Endothelial cell of umbilical vein (primary cell): ENCODE data around the gene MINDY3. TPM values are rescaled to one million over a fixed set of nuclear protein-coding genes. Genes with fewer than 3 reads are reported as not detected.

Experiments
- BruUV-seq: library from RNA; stranded (reverse); fragments of 400-500 nt; replicated peaks from 2 replicates; lab custom pipeline; 2021; lab: Mats Ljungman, UMichigan
- CTCF ChIA-PET: fragments of 300-600, 350-600 bp; sonication (Branson Sonifier 250); formaldehyde crosslinking; loops from one replicate; lab custom pipeline; 2021; ENCODE audit warnings: antibody characterized with exemption, inconsistent platforms; lab: Charles Lee
- POLR2A ChIA-PET: fragments of 300-600, 350-600 bp; sonication (Branson Sonifier 250); formaldehyde crosslinking; loops from one replicate; lab custom pipeline; 2021; ENCODE audit warnings: antibody characterized with exemption, inconsistent platforms; lab: Charles Lee
- DNase-seq: peaks from one replicate; pipeline ENCODE4 v3.0.0-alpha.2; 2011; ENCODE audit warnings: low read depth, low spot score
- FAIRE-seq: peaks from 2 replicates; lab custom pipeline; 2011; peaks lifted over from hg19 to GRCh38; lab: Jason Lieb, UNC
- H2AFZ ChIP-seq: 2 replicates; pipeline ENCODE4 v1.6.0; 2012; ENCODE audit warnings: low read depth, low read length, control low read depth, inconsistent platforms
- H3K27ac ChIP-seq: 2 replicates; pipeline ENCODE4 v1.5.1; 2011; ENCODE audit warnings: low read depth, mild to moderate bottlenecking, control low read depth, low read length, moderate library complexity; ENCODE audit not compliant: insufficient read depth
- H3K27me3 ChIP-seq, 2 experiments: 2 replicates each; pipeline versions ENCODE4 v1.6.0 to v1.6.1; 2011; ENCODE audit warnings: low read length in 2 of 2, mixed read lengths in 1 of 2; ENCODE audit not compliant: control insufficient read depth in 2 of 2, insufficient read depth in 2 of 2
- H3K36me3 ChIP-seq, 2 experiments: 2 replicates in 1 of 2; 3 replicates in 1 of 2; pipeline ENCODE4 v1.5.1; 2011; ENCODE audit warnings: low read length in 2 of 2, mild to moderate bottlenecking in 1 of 2, moderate library complexity in 1 of 2; ENCODE audit not compliant: control insufficient read depth in 2 of 2, insufficient read depth in 2 of 2; ENCODE audit errors: extremely low read depth in 1 of 2
- H3K4me1 ChIP-seq: 3 replicates; pipeline ENCODE4 v1.5.1; 2011; ENCODE audit warnings: mild to moderate bottlenecking, low read length; ENCODE audit not compliant: control insufficient read depth, insufficient read depth; ENCODE audit errors: extremely low read depth
- H3K4me2 ChIP-seq: 2 replicates; pipeline ENCODE4 v1.6.1; 2011; ENCODE audit warnings: low read length, control low read depth, mixed read lengths; ENCODE audit not compliant: insufficient read depth
- H3K4me3 ChIP-seq, 3 experiments: fragments of 200-600 bp in 1 of 3; sonication (generic), shearing (Covaris generic) in 1 of 3; replicated peaks in 1 of 3; 2 replicates each; pipeline ENCODE4 v1.5.1; 2011 to 2016; ENCODE audit warnings: control low read depth in 3 of 3, low read length in 3 of 3, mild to moderate bottlenecking in 2 of 3, inconsistent platforms in 1 of 3, low read depth in 1 of 3, moderate library complexity in 1 of 3; ENCODE audit not compliant: insufficient read depth in 1 of 3
- H3K79me2 ChIP-seq: 2 replicates; pipeline ENCODE4 v1.6.0; 2012; ENCODE audit warnings: low read length, inconsistent platforms; ENCODE audit not compliant: control insufficient read depth, insufficient read depth
- H3K9ac ChIP-seq: replicated peaks from 2 replicates; pipeline ENCODE3; 2011; ENCODE audit warnings: low read length, control low read depth; ENCODE audit not compliant: insufficient read depth; ENCODE audit errors: extremely low read depth
- H3K9me1 ChIP-seq: replicated peaks from 3 replicates; pipeline ENCODE4 v1.6.0; 2011; ENCODE audit warnings: mild to moderate bottlenecking, low read length; ENCODE audit not compliant: control insufficient read depth, insufficient read depth; ENCODE audit errors: extremely low read depth
- H3K9me3 ChIP-seq: replicated peaks from 2 replicates; pipeline ENCODE4 v1.5.1; 2012; ENCODE audit warnings: low read length, inconsistent platforms; ENCODE audit not compliant: control insufficient read depth, insufficient read depth
- H4K20me1 ChIP-seq: replicated peaks from 2 replicates; pipeline ENCODE3; 2011; ENCODE audit warnings: mild to moderate bottlenecking, low read length; ENCODE audit not compliant: control insufficient read depth, insufficient read depth; ENCODE audit errors: extremely low read depth
- EZH2 ChIP-seq: IDR thresholded peaks from 2 replicates; pipeline ENCODE4 v1.6.1; 2012; ENCODE audit warnings: borderline replicate concordance, low read depth, mild to moderate bottlenecking, moderate library complexity, low read length, inconsistent platforms; ENCODE audit not compliant: severe bottlenecking
- FOS ChIP-seq: IDR thresholded peaks from 2 replicates; pipeline ENCODE4 v1.6.1; 2011; ENCODE audit warnings: mild to moderate bottlenecking, low read length, moderate library complexity, borderline replicate concordance; ENCODE audit not compliant: insufficient read depth
- GATA2 ChIP-seq: IDR thresholded peaks from 2 replicates; pipeline ENCODE4 v1.7.0; 2011; ENCODE audit warnings: low read depth, mild to moderate bottlenecking, moderate library complexity, mixed read lengths, low read length; ENCODE audit not compliant: insufficient read length, insufficient read depth
- JUN ChIP-seq: IDR thresholded peaks from 2 replicates; pipeline ENCODE4 v1.6.1; 2011; ENCODE audit warnings: borderline replicate concordance, low read depth; ENCODE audit not compliant: insufficient read length, insufficient read depth
- MYC ChIP-seq: IDR thresholded peaks from one replicate; pipeline ENCODE4 v1.6.1; 2011; ENCODE audit warnings: mild to moderate bottlenecking, low read depth, low read length
- POLR2A ChIP-seq: IDR thresholded peaks from 2 replicates; pipeline ENCODE4 v1.6.1; 2012; ENCODE audit warnings: low read depth, mild to moderate bottlenecking, control low read depth, low read length
- POLR2AphosphoS5 ChIP-seq: IDR thresholded peaks from 2 replicates; pipeline ENCODE4 v1.6.1; 2012; ENCODE audit warnings: low read depth, mild to moderate bottlenecking, control low read depth, low read length, moderate library complexity; ENCODE audit not compliant: insufficient read depth
- dilution Hi-C: fragments of 300-500 bp; cut with MboI; formaldehyde crosslinking; loops from one replicate; pipeline ENCODE4 v1.15.0; 2019; ENCODE audit warnings: low sequenced_read_pairs; ENCODE audit not compliant: extremely low pct_ligation_motif_present
- intact Hi-C: fragments of 100-400 bp; cut with micrococcal nuclease; formaldehyde crosslinking; loops from one replicate; pipeline ENCODE4 v1.10.0; 2022
- polyA plus RNA-seq, 4 experiments: library from polyadenylated mRNA; depleted of rRNA in 3 of 4; stranded (reverse) in 3 of 4; unstranded in 1 of 4; fragments of >200 nt; gene quantifications; 2 replicates each; pipeline versions ENCODE4 v1.2.1 to v1.2.3, GENCODE V29; 2011 to 2012; ENCODE audit warnings: missing spikeins in 1 of 4
- total RNA-seq: library from RNA; stranded (reverse); gene quantifications from 2 replicates; pipeline ENCODE4 v1.2.3, GENCODE V29; 2021
- TF ChIP-seq, protein P1 (sequence below), 2 donors: IDR thresholded peaks; 1 replicate in 1 of 2; 2 replicates in 1 of 2; pipeline ENCODE4 v1.5.1; 2011; ENCODE audit warnings: low read length in 2 of 2, mild to moderate bottlenecking in 2 of 2, moderate library complexity in 2 of 2, control low read depth in 1 of 2, inconsistent platforms in 1 of 2, low read depth in 1 of 2; ENCODE audit not compliant: insufficient read depth in 1 of 2; ENCODE audit errors: extremely low read depth in 1 of 2
- TF ChIP-seq, protein P2 (sequence below): IDR thresholded peaks from 2 replicates; pipeline ENCODE4 v1.6.1; 2011; ENCODE audit not compliant: insufficient read depth, insufficient read length

Gene MINDY3
- total and polyA plus RNA-seq, 2 donors (not counting 3 experiments of a cell fraction or from before 2014, with no cell fraction given): 7.5 to 20.2 TPM

GRCh38 chr10:15868006-15868405, 7.7 kb upstream of the MINDY3 start:
- H3K4me1 ChIP-seq: no peaks in the 10 kb centered on the region
- H3K9me3 ChIP-seq: no peaks in the 10 kb centered on the region
- ChIA-PET POLR2A (no interaction called here), CTCF (no interaction called here)
- no peak overlapping the region for H3K4me2 ChIP-seq
- no peak overlapping the region for H3K4me3 ChIP-seq
- no peaks in the 10 kb centered on the region for H3K9me1 ChIP-seq
- H3K79me2 ChIP-seq: no peaks in the 10 kb centered on the region
- dilution Hi-C loops: no loop called here
- FAIRE-seq (no peak), DNase-seq (no peak)
- H3K9ac ChIP-seq: no peak overlapping the region
- H3K27ac ChIP-seq: no peak overlapping the region
- TF ChIP-seq, protein P1, sequence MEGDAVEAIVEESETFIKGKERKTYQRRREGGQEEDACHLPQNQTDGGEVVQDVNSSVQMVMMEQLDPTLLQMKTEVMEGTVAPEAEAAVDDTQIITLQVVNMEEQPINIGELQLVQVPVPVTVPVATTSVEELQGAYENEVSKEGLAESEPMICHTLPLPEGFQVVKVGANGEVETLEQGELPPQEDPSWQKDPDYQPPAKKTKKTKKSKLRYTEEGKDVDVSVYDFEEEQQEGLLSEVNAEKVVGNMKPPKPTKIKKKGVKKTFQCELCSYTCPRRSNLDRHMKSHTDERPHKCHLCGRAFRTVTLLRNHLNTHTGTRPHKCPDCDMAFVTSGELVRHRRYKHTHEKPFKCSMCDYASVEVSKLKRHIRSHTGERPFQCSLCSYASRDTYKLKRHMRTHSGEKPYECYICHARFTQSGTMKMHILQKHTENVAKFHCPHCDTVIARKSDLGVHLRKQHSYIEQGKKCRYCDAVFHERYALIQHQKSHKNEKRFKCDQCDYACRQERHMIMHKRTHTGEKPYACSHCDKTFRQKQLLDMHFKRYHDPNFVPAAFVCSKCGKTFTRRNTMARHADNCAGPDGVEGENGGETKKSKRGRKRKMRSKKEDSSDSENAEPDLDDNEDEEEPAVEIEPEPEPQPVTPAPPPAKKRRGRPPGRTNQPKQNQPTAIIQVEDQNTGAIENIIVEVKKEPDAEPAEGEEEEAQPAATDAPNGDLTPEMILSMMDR (IDR thresholded peaks at IDR 0.05; ENCODE audit: extremely low read depth in 1 of 2, insufficient read depth in 1 of 2, low read depth in 1 of 2, low read length in 2 of 2): no peak
- H3K36me3 ChIP-seq: no peaks in the 10 kb centered on the region
- H3K27me3 ChIP-seq: peaks cover 19 to 66% of the 10 kb centered on the region in 2 experiments
- intact Hi-C loops: no loop called here
- H2AFZ ChIP-seq: no peak overlapping the region
- no peaks in the 10 kb centered on the region for H4K20me1 ChIP-seq
- BruUV-seq: no TSS peak

- no TSS peak for BruUV-seq
- Histone ChIP-seq H3K79me2 (no peaks in the 10 kb centered on the region), H2AFZ (no peak overlapping the region), H3K4me1 (peaks cover 6% of the 10 kb centered on the region), H3K27ac (no peak overlapping the region), H4K20me1 (no peaks in the 10 kb centered on the region), H3K36me3 (no peaks in the 10 kb centered on the region), H3K4me2 (no peak overlapping the region), H3K9me1 (no peaks in the 10 kb centered on the region), H3K27me3 (peaks cover 16 to 55% of the 10 kb centered on the region in 2 experiments), H3K4me3 (no peak overlapping the region), H3K9ac (no peak overlapping the region), H3K9me3 (no peaks in the 10 kb centered on the region)
- intact Hi-C loops: no loop called here
- TF ChIP-seq EZH2 (no peak), POLR2A (no peak), JUN (no peak), FOS (no peak), POLR2AphosphoS5 (no peak), MYC (no peak), GATA2 (no peak)
- TF ChIP-seq, protein P2, sequence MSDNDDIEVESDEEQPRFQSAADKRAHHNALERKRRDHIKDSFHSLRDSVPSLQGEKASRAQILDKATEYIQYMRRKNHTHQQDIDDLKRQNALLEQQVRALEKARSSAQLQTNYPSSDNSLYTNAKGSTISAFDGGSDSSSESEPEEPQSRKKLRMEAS: no peak
- FAIRE-seq: no peak
- ChIA-PET CTCF (no interaction called here), POLR2A (no interaction called here)
- no peak for DNase-seq
- dilution Hi-C loops: no loop called here
Observed at GRCh38 chr10:15865304-15865703, 5.0 kb upstream of the MINDY3 start.
